B cell (primary cell): ENCODE data around the gene F2RL3. TPM values are rescaled to one million over a fixed set of nuclear protein-coding genes. Genes with fewer than 3 reads are reported as not detected.

Experiments used
- ATAC-seq: fragments of 200-7000 bp; cut with Tn5 transposase; one replicate; pipeline ENCODE4 v1.10.0; 2021; ENCODE audit warnings: low read depth, mild to moderate bottlenecking, moderate number of reproducible peaks, moderate library complexity
- CTCF ChIA-PET: fragments of 350-600 bp; sonication (Branson Sonifier 250); formaldehyde crosslinking; loops from one replicate; lab custom pipeline; 2021; ENCODE audit warnings: antibody characterized with exemption, inconsistent platforms; lab: Charles Lee
- POLR2A ChIA-PET: fragments of 350-600 bp; sonication (Branson Sonifier 250); formaldehyde crosslinking; loops from one replicate; lab custom pipeline; 2021; ENCODE audit warnings: antibody characterized with exemption; lab: Charles Lee
- DNase-seq: peaks from one replicate; pipeline ENCODE4 v3.0.0; 2013
- H2AFZ ChIP-seq: 2 replicates; pipeline ENCODE4 v1.6.1; 2012; ENCODE audit warnings: mild to moderate bottlenecking, low read depth, low read length; ENCODE audit not compliant: insufficient read depth, poor library complexity, severe bottlenecking
- H3K27ac ChIP-seq, 2 donors: 1 replicate in 1 of 2; 2 replicates in 1 of 2; pipeline ENCODE4 v1.5.1; 2012 to 2013; ENCODE audit warnings: low read length in 2 of 2, mild to moderate bottlenecking in 2 of 2, moderate library complexity in 1 of 2
- H3K27me3 ChIP-seq, 4 experiments: fragments of 200-600 bp in 1 of 4; sonication (generic) in 1 of 4; replicated peaks in 1 of 4; 1 replicate in 2 of 4; 2 replicates in 2 of 4; pipeline versions ENCODE4 v1.6.1 to v1.7.0; 2013 to 2016; ENCODE audit warnings: low read length in 3 of 4, mild to moderate bottlenecking in 2 of 4, mixed read lengths in 1 of 4, moderate library complexity in 1 of 4; ENCODE audit not compliant: insufficient read depth in 4 of 4, control insufficient read depth in 3 of 4; ENCODE audit errors: control extremely low read depth in 1 of 4
- H3K36me3 ChIP-seq, 2 experiments: replicated peaks in 1 of 2; 1 replicate in 1 of 2; 2 replicates in 1 of 2; pipeline versions ENCODE4 v1.6.1 to v1.7.1; 2013; ENCODE audit warnings: low read length in 1 of 2; ENCODE audit not compliant: insufficient read depth in 2 of 2, control insufficient read depth in 1 of 2; ENCODE audit errors: control extremely low read depth in 1 of 2, extremely low read depth in 1 of 2
- H3K4me1 ChIP-seq, 2 donors: fragments of 200-600 bp in 1 of 2; sonication (generic) in 1 of 2; 1 replicate in 1 of 2; 2 replicates in 1 of 2; pipeline versions ENCODE4 v1.5.1 to v1.6.1; 2013 to 2017; ENCODE audit warnings: low read length in 2 of 2; ENCODE audit not compliant: control insufficient read depth in 2 of 2, insufficient read depth in 2 of 2
- H3K4me2 ChIP-seq: replicated peaks from 2 replicates; pipeline ENCODE3; 2012; ENCODE audit warnings: mild to moderate bottlenecking, low read depth, low read length; ENCODE audit not compliant: poor library complexity, severe bottlenecking
- H3K4me3 ChIP-seq, 5 experiments: fragments of 200-600 bp in 1 of 5; sonication (generic) in 1 of 5; 1 replicate in 3 of 5; 2 replicates in 2 of 5; pipeline versions ENCODE4 v1.5.1 to v1.7.0; 2011 to 2016; ENCODE audit warnings: low read length in 4 of 5, mild to moderate bottlenecking in 4 of 5, low read depth in 2 of 5, control low read depth in 1 of 5, moderate library complexity in 1 of 5; ENCODE audit not compliant: insufficient read depth in 1 of 5; ENCODE audit errors: control extremely low read depth in 1 of 5, extremely low read depth in 1 of 5
- H3K79me2 ChIP-seq: fragments of 200-600 bp; sonication (generic); one replicate; pipeline ENCODE4 v1.6.0; 2016; ENCODE audit warnings: low read length; ENCODE audit not compliant: control insufficient read depth, insufficient read depth
- H3K9ac ChIP-seq: fragments of 200-600 bp; sonication (generic); 2 replicates; pipeline ENCODE4 v1.6.1; 2017; ENCODE audit warnings: mild to moderate bottlenecking, low read length, moderate library complexity
- H3K9me3 ChIP-seq, 3 donors: one replicate each; pipeline versions ENCODE4 v1.6.1 to v1.7.1; 2013; ENCODE audit warnings: low read length in 2 of 3; ENCODE audit not compliant: control insufficient read depth in 2 of 3, insufficient read depth in 1 of 3; ENCODE audit errors: control extremely low read depth in 1 of 3
- H4K20me1 ChIP-seq: 2 replicates; pipeline ENCODE4 v1.6.0; 2012; ENCODE audit warnings: mild to moderate bottlenecking, low read length; ENCODE audit not compliant: insufficient read depth, control insufficient read depth, poor library complexity, severe bottlenecking
- H3K27ac Mint-ChIP-seq: one replicate; pipeline ENCODE4 v1.8.0; 2021; ENCODE audit warnings: mixed read lengths
- H3K27me3 Mint-ChIP-seq: one replicate; pipeline ENCODE4 v1.8.0; 2021; ENCODE audit warnings: mixed read lengths
- H3K4me1 Mint-ChIP-seq: one replicate; pipeline ENCODE4 v1.8.0; 2021; ENCODE audit warnings: mixed read lengths
- H3K4me3 Mint-ChIP-seq: one replicate; pipeline ENCODE4 v1.8.0; 2021; ENCODE audit warnings: mixed read lengths
- H3K9me3 Mint-ChIP-seq: one replicate; pipeline ENCODE4 v1.8.0; 2022; ENCODE audit warnings: mixed read lengths; ENCODE audit not compliant: insufficient read depth
- EZH2 ChIP-seq: IDR thresholded peaks from 2 replicates; pipeline ENCODE4 v1.6.1; 2012; ENCODE audit warnings: borderline replicate concordance, low read depth, mild to moderate bottlenecking, moderate library complexity, low read length; ENCODE audit not compliant: insufficient read depth, poor library complexity, severe bottlenecking
- WGBS: methylation state at CpG from one replicate; pipeline ENCODE4 v1.1.5; 2013; ENCODE audit warnings: missing lambda C conversion rate; ENCODE audit not compliant: insufficient coverage; 5-methylcytosine and 5-hydroxymethylcytosine counted together
- intact Hi-C: fragments of 100-400 bp; cut with micrococcal nuclease; formaldehyde crosslinking; loops from one replicate; pipeline ENCODE4 v1.10.0; 2022
- polyA plus RNA-seq: library from polyadenylated mRNA; depleted of rRNA; stranded (reverse); fragments of >200 nt; gene quantifications from 2 replicates; pipeline ENCODE4 v1.2.3, GENCODE V29; 2012
- total RNA-seq, 2 donors: library from RNA; stranded (reverse); fragments of 120-200 nt in 1 of 2; gene quantifications; 1 replicate in 1 of 2; 2 replicates in 1 of 2; pipeline versions ENCODE4 v1.2.3 to v1.2.4, GENCODE V29; 2013 to 2022
- TF ChIP-seq, protein P1 (sequence below): fragments of 200-600 bp; IDR thresholded peaks from one replicate; pipeline ENCODE4 v1.8.0; 2022; ENCODE audit warnings: antibody characterized with exemption, mild to moderate bottlenecking

Gene F2RL3
- total and polyA plus RNA-seq, 2 donors (not counting 1 experiment from before 2014, with no cell fraction given): 0.01 to 1.1 TPM

DNA sequence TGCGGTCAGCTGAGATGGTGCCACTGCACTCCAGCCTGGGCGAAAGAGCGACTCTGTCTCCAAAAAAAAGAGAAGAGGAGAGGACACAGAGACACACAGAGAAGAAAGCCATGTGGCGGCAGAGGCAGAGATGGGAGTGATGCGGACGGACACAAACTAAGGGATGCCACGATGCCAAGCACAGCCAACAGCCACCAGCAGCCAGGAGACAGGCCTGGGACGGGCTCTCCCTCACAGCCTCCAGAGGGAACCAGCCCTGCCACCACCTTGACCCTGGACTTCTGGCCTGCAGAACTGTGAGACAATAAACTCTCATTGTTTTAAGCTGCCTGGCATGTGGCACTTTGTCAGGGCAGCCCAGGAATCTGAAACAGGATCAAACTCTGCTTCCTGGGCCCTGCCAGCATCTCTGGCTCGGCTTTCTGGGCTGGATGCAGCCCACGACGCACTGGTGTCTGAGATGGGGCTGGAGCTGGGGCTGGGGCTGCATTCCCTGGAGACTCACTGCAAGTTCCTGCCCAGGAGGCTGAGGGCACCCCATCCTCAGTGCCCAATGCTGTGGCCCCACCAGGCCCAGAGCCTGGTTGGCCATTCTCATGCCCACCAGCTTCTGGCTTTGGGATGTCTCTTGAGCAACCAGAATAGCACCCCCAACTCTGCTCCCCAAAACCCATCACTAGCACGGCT lies 3.0 kb downstream of the F2RL3 start:
- no peaks in the 10 kb centered on the region for H3K9me3 Mint-ChIP-seq
- no peak for TF ChIP-seq EZH2
- TF ChIP-seq, protein P1, sequence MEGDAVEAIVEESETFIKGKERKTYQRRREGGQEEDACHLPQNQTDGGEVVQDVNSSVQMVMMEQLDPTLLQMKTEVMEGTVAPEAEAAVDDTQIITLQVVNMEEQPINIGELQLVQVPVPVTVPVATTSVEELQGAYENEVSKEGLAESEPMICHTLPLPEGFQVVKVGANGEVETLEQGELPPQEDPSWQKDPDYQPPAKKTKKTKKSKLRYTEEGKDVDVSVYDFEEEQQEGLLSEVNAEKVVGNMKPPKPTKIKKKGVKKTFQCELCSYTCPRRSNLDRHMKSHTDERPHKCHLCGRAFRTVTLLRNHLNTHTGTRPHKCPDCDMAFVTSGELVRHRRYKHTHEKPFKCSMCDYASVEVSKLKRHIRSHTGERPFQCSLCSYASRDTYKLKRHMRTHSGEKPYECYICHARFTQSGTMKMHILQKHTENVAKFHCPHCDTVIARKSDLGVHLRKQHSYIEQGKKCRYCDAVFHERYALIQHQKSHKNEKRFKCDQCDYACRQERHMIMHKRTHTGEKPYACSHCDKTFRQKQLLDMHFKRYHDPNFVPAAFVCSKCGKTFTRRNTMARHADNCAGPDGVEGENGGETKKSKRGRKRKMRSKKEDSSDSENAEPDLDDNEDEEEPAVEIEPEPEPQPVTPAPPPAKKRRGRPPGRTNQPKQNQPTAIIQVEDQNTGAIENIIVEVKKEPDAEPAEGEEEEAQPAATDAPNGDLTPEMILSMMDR: no peak
- H3K27ac Mint-ChIP-seq: no peak overlapping the region
- H3K27ac ChIP-seq: no peak overlapping the region
- intact Hi-C loops: loop anchor here (10.0 kb wide), 1 partner anchor 413 kb away; the partner anchor contains the start of genes ABHD8, DDA1 and MRPL34
- no peaks in the 10 kb centered on the region for H3K36me3 ChIP-seq
- POLR2A ChIA-PET: no interaction called here
- WGBS: 94% methylated on average over 11 of the region's 12 CpGs
- H3K4me3 ChIP-seq: no peak overlapping the region
- CTCF ChIA-PET: interaction anchor here (0.6 kb wide), 1 partner anchor 19 kb away, joined by 4 read pairs; no protein-coding TSS in a partner anchor
- H4K20me1 ChIP-seq: no peaks in the 10 kb centered on the region
- H3K27me3 ChIP-seq: peaks cover 0 to 22% (median 5%) of the 10 kb centered on the region in 4 experiments
- DNase-seq (no peak), ATAC-seq (no peak)
- H3K9me3 ChIP-seq: peaks cover 0 to 10% (median 0%) of the 10 kb centered on the region in 3 donors
- H3K4me3 Mint-ChIP-seq: no peak overlapping the region
- no peaks in the 10 kb centered on the region for H3K79me2 ChIP-seq
- no peak overlapping the region for H3K9ac ChIP-seq
- H2AFZ ChIP-seq: no peak overlapping the region
- H3K4me1 Mint-ChIP-seq: peaks cover 56% of the 10 kb centered on the region
- H3K4me2 ChIP-seq: no peak overlapping the region
- peaks cover 3% of the 10 kb centered on the region for H3K27me3 Mint-ChIP-seq
- peaks cover 38 to 57% of the 10 kb centered on the region in 2 donors for H3K4me1 ChIP-seq

DNA sequence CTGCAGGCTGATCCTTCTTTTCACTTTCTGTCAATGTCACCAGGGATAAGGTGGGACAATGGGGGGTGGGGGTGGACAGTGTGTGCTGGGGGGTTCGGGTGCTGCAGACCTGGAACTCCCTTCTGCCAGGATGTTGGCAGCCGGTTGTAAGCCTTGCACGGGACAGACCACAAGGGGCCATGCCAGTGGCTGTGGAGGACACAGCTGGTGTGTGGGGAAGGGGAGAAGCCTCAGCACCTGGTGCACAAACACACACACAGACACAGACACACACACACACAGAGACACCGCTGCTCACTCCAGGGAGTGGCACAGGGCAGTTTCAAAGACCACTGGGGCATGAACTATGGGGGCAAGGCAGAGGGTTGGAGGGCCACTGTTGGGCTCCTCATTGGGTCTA lies 3.6 kb downstream of the F2RL3 start:
- no peak for DNase-seq
- Mint-ChIP-seq H3K4me3 (peak overlapping the region; percentile 23), H3K27ac (peak overlapping the region; percentile 89), H3K9me3 (no peaks in the 10 kb centered on the region), H3K27me3 (peaks cover 3% of the 10 kb centered on the region), H3K4me1 (peaks cover 56% of the 10 kb centered on the region)
- no peak overlapping the region for H3K4me3 ChIP-seq
- peaks cover 0 to 23% (median 5%) of the 10 kb centered on the region in 4 experiments for H3K27me3 ChIP-seq
- H3K27ac ChIP-seq: no peak overlapping the region
- no peaks in the 10 kb centered on the region for H3K79me2 ChIP-seq
- H3K9me3 ChIP-seq: peaks cover 0 to 10% (median 0%) of the 10 kb centered on the region in 3 donors
- ChIA-PET POLR2A (no interaction called here), CTCF (no interaction called here)
- no peaks in the 10 kb centered on the region for H3K36me3 ChIP-seq
- WGBS: no CpG with 5 or more reads among the region's 4 CpGs
- TF ChIP-seq, protein P1: no peak
- TF ChIP-seq EZH2: no peak
- intact Hi-C loops: loop anchor here (10.0 kb wide), 1 partner anchor 412 kb away; the partner anchor contains the start of genes ABHD8, DDA1 and MRPL34
- H4K20me1 ChIP-seq: no peaks in the 10 kb centered on the region
- no peak overlapping the region for H3K4me2 ChIP-seq
- peaks cover 41 to 60% of the 10 kb centered on the region in 2 donors for H3K4me1 ChIP-seq
- H3K9ac ChIP-seq: no peak overlapping the region
- no peak for ATAC-seq
- H2AFZ ChIP-seq: no peak overlapping the region
